GM18868 (cell line): ENCODE measurements around the gene SUV39H2.
A peak's percentile ranks its signal among the peaks of the same experiment; 100 is the strongest.
"Not testable (repeated sequence)": the region's sequence is repeated elsewhere in the genome, so short reads cannot be mapped to it uniquely, and the experiment has no call there.

Experiments used
- ATAC-seq: cut with Tn5 transposase; IDR thresholded peaks from one replicate; pipeline ENCODE4 v1.9.1; 2021; ENCODE audit warnings: mild to moderate bottlenecking, moderate library complexity; ENCODE audit not compliant: unreplicated experiment

The SUV39H2 gene

GRCh38 chr10:14878266-14879123 is at the start of gene SUV39H2:
SUV39H2 (plus strand) TSS chr10:14878866; CDS start chr10:14878889, 23 bp downstream.
- ATAC-seq = peak; percentile 93

- ATAC-seq = no peak
Observed at GRCh38 chr10:14833106-14833505, 45.6 kb upstream of the SUV39H2 start.

- no peak for ATAC-seq
Observed at GRCh38 chr10:14836208-14836607, 42.5 kb upstream of the SUV39H2 start.

- ATAC-seq = no peak
Observed at GRCh38 chr10:14837003-14837756, 41.5 kb upstream of the SUV39H2 start.

GRCh38 chr10:14837757-14838581 is 40.7 kb upstream of the SUV39H2 start, which contains the start of the genes CDNF, HSPA14 and MSANTD7:
CDNF (minus strand) TSS chr10:14838037; CDS start chr10:14837946, 91 bp downstream.
HSPA14 (plus strand) TSS chr10:14838306; CDS start chr10:14838403, 97 bp downstream.
MSANTD7 (plus strand) TSS chr10:14838306; CDS start chr10:14842285, 3,979 bp downstream.
- ATAC-seq = peak; percentile 94

DNA sequence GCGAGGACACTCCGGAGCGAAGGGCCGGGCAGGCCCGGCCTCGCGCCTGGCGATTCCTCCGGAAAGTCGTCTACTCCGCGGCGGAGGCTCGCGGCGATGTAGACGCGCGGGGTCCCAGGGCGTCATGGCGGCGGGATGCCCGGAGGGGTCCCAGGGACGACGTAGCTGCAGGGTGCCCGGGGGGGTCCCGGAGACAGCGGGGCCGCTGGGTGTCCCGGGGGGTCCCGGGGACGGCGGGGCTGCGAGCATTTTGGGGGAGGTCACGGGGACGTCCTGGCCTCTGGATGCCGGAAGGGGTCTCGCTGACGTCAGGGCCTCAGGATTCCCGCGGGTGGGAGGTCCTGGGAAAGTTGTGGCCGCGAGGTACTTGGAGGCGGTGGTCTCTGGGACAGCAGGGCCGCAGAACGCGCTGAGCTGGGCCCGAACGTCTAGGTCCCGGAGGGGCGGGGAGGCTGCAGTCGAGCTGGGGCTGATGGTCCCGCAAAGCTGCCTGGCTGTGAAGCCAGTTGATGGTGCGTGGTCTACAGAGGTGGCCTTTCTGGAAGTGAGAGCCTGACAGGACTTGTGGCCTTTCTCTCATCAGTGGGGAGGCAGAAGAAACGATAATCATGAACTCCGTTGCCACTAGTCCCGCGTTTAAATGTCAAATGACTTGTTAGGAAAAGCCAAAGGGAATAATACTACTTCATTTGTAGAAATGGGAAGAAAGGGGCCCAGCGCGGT is 39.9 kb upstream of the SUV39H2 start:
- peak; percentile 2 for ATAC-seq

DNA sequence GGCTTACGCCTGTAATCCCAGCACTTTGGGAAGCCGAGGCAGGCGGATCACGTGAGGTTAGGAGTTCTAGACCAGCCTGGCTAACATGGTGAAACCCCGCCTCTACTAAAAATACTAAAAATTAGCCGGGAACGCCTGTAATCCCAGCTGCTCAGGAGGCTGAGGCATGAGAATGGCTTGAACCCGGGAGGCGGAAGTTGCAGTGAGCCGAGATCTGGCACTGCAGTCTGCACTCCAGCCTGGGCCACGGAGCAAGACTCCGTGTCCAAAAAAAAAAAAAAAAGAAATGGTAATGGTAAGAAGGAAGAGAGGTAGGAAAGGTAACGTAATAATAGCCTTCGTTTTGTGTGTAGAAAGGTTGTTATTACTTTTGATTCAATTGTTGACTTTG is 39.4 kb upstream of the SUV39H2 start:
- ATAC-seq = no peak

GRCh38 chr10:14840178-14840577 is 38.5 kb upstream of the SUV39H2 start:
- no peak for ATAC-seq

- no peak for ATAC-seq
Observed at GRCh38 chr10:14843327-14843988, 35.2 kb upstream of the SUV39H2 start.

GRCh38 chr10:14844948-14845347 is 33.7 kb upstream of the SUV39H2 start:
- no peak for ATAC-seq

DNA sequence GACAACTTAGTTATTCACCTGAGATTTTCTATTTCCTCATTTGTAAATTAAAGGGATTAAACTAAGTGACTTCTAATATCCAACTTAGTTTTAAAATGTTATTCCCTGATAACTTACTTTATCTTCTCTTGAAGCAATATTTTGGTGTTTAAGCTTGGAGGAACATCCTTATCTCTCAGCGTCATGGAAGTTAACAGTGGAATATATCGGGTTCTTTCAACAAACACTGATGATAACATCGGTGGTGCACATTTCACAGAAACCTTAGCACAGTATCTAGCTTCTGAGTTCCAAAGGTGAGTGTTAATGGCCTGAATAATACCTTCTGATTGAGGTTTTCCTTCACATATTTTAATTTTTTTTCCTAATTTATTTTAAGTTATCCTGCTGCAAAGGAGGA is 26.4 kb upstream of the SUV39H2 start:
- no peak for ATAC-seq

DNA sequence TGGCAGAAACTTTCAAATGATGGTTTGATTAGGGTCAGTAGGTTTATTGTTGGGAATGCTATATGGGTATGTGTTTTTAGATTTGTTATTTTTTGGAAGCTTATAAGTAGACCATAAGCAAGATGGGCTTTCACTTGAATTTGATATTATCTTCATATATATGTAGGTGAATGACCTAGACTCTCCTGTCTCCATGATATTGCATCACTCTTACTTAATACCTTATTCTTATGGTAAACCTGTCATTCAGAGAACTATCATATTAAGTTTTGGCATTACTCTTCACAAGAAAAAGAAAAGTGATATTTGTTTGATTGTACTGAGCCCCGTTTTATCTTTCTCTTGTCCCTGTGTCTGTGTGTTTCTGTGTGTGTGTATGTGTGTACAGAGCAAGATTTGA is 23.2 kb upstream of the SUV39H2 start:
- ATAC-seq = no peak

DNA sequence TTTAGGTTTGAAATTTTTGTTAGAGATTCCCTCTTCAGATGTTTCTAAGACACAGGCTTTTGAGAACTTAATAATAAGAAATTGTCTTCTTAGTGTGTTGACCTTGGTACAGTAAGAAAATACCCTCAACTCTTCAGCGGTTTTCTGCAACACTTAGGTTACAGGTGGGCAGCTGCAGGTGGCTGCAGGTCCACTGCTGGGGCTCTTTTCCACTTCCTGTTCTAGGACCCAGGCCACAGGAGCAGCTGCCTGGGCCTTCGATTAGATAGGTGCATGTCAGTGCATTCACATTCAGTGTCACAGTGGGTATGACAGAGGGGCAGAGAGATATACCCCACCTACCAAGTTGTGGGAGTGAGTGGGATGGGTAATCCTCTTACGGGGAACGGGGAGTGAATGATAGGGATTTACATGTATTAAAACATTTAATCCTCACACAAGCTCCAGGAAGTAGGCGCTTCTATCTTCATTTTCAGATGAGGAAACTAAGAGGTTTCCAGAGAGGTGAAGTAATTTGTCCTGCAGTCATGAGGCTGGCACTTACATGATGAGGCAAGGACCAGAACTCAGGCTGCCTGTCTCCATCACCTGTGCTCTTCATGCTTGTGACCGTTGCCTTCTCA is 20.2 kb upstream of the SUV39H2 start:
- ATAC-seq = no peak

DNA sequence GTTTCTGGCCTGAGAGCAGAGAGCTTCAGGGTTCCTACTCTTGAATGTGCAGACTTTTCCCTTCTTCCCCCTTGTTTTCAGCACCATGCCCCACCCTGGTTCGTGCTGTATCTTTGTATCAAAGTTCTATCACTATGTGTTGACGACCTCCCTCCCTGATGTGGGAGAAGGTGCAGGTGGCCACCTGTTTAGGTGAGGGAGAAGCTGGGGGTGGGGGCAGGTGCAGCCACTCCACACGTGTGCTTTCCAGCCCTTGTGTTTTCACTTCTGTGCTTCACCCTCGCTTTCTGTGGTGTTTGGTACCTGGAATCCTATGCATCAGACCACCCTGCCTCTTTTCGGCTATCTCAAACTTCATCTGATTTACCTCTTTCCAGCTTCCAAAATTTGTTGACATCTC is 19.6 kb upstream of the SUV39H2 start:
- no peak for ATAC-seq

GRCh38 chr10:14859775-14860174 is 18.9 kb upstream of the SUV39H2 start:
- ATAC-seq = no peak

DNA sequence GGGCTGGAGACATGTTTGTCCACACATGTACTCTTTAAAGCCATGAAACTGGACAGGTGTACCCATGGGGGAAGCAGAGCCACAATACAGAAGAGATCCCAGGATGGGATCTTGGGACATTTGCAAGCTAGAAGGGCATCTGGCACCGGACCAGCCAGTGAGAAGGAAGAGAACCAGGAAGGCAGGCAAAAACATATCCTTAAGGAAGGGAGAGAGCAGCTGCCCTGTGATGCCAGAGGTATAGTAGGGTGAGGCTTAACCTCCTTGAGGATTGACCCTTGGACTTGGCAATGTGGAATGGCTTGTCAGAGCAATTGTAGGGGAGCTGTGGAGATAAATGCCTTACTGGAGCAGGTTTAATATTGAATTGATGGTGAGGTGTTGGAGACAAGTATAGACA is 17.9 kb upstream of the SUV39H2 start:
- no peak for ATAC-seq

DNA sequence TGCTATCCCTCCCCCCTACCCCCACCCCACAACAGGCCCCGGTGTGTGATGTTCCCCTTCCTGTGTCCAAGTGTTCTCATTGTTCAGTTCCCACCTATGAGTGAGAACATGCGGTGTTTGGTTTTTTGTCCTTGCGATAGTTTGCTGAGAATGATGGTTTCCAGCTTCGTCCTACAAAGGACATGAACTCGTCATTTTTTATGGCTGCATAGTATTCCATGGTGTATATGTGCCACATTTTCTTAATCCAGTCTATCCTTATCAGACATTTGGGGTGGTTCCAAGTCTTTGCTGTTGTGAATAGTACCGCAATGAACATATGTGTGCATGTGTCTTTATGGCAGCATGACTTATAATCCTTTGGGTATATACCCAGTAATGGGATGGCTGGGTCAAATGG is 14.2 kb upstream of the SUV39H2 start:
- ATAC-seq = not testable (repeated sequence)

- not testable (repeated sequence) for ATAC-seq
Observed at GRCh38 chr10:14864871-14865270, 13.8 kb upstream of the SUV39H2 start.

DNA sequence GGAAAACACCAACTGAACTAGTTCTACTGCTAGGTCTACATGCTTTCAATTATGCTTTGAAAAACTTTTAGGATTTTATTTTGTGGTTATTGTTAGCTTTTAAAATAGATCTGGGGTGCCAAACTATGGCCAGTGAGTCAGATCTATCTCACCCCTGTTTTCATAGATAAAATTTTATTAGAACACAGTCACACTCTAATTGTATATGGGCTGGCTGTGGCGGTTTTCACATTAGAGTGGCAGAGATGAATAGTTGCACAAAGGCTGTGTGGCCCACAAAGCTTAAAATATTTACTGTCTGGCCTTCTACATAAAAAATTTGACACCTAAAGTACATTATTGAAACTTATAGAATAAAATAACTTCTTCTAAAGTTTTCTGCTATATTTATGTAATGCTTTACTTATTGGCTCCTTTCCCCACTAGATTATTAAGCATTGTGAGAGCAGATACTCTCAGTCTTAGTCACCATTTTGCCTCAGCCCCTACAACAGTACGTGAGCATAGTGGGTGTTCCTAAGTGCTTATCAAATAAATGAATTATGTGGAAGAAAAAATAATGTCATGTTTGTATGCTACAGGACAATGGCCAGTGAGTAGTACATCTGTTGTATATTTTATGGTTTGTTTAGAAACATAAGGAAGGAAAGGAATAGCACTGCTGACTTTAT is 5.4 kb upstream of the SUV39H2 start:
- ATAC-seq = peak; percentile 67
